Neural progenitor cell (in vitro differentiated cells): ENCODE results near the gene OR52E5. TPM values are rescaled to one million over a fixed set of nuclear protein-coding genes. Genes with fewer than 3 reads are reported as not detected.

ENCODE experiments used
- DNase-seq: peaks from one replicate; pipeline ENCODE4 v3.0.0-alpha.2; 2016; ENCODE audit warnings: low spot score
- H2AFZ ChIP-seq: fragments of 200-600 bp; sonication (generic); replicated peaks from 2 replicates; pipeline ENCODE4 v1.6.1; 2016; ENCODE audit warnings: antibody characterized with exemption
- H3F3A ChIP-seq: fragments of 200-600 bp; sonication (generic); 2 replicates; pipeline ENCODE4 v1.6.1; 2016; ENCODE audit warnings: antibody characterized with exemption, low read depth
- H3K27ac ChIP-seq: fragments of 200-600 bp; sonication (generic); 2 replicates; pipeline ENCODE4 v1.5.1; 2016; ENCODE audit warnings: mild to moderate bottlenecking
- H3K27me3 ChIP-seq: fragments of 200-600 bp; sonication (generic); 2 replicates; pipeline ENCODE4 v1.6.1; 2016; ENCODE audit warnings: mild to moderate bottlenecking, moderate library complexity
- H3K36me3 ChIP-seq: fragments of 200-600 bp; sonication (generic); 2 replicates; pipeline ENCODE4 v1.5.1; 2016
- H3K4me1 ChIP-seq: fragments of 200-600 bp; sonication (generic); 2 replicates; pipeline ENCODE4 v1.6.1; 2016; ENCODE audit warnings: mixed run types
- H3K4me2 ChIP-seq: fragments of 200-600 bp; sonication (generic); 2 replicates; pipeline ENCODE4 v1.6.1; 2016
- H3K4me3 ChIP-seq: fragments of 200-600 bp; sonication (generic); 2 replicates; pipeline ENCODE4 v1.5.1; 2016
- H3K79me2 ChIP-seq: fragments of 200-600 bp; sonication (generic); 2 replicates; pipeline ENCODE4 v1.6.1; 2016; ENCODE audit warnings: low read depth
- H3K9ac ChIP-seq: fragments of 200-600 bp; sonication (generic); 2 replicates; pipeline ENCODE4 v1.6.1; 2016
- H3K9me3 ChIP-seq: fragments of 200-600 bp; sonication (generic); 2 replicates; pipeline ENCODE4 v1.5.1; 2016; ENCODE audit warnings: low read depth
- H4K20me1 ChIP-seq: fragments of 200-600 bp; sonication (generic); 2 replicates; pipeline ENCODE4 v1.6.1; 2016; ENCODE audit warnings: low read depth
- H3K27ac Mint-ChIP-seq: 3 replicates; pipeline ENCODE4 v1.8.0; 2021; ENCODE audit warnings: mixed read lengths
- H3K27me3 Mint-ChIP-seq: 2 replicates; pipeline ENCODE4 v1.8.0; 2022; ENCODE audit warnings: low read depth, mild to moderate bottlenecking, inconsistent platforms, moderate library complexity, mixed read lengths; ENCODE audit not compliant: insufficient read depth
- H3K36me3 Mint-ChIP-seq: 3 replicates; pipeline ENCODE4 v1.8.0; 2021; ENCODE audit warnings: mixed read lengths
- H3K4me1 Mint-ChIP-seq: 3 replicates; pipeline ENCODE4 v1.8.0; 2021; ENCODE audit warnings: mixed read lengths
- H3K4me3 Mint-ChIP-seq: 3 replicates; pipeline ENCODE4 v1.8.0; 2021; ENCODE audit warnings: mild to moderate bottlenecking, moderate library complexity, mixed read lengths
- H3K9me3 Mint-ChIP-seq: 3 replicates; pipeline ENCODE4 v1.8.0; 2020; ENCODE audit warnings: mixed read lengths
- EZH2 ChIP-seq: fragments of 200-600 bp; sonication (generic); IDR thresholded peaks from 2 replicates; pipeline ENCODE4 v1.6.1; 2017; ENCODE audit warnings: antibody characterized with exemption, mild to moderate bottlenecking, moderate library complexity
- EZH2phosphoT487 ChIP-seq: fragments of 200-600 bp; sonication (generic); IDR thresholded peaks from 2 replicates; pipeline ENCODE4 v1.6.1; 2017; ENCODE audit warnings: antibody characterized with exemption
- total RNA-seq: library from RNA; depleted of rRNA; stranded (reverse); fragments of >200 nt; gene quantifications from 2 replicates; pipeline ENCODE4 v1.2.3, GENCODE V29; 2015; ENCODE audit warnings: low replicate concordance
- TF ChIP-seq, protein P1 (sequence below): fragments of 200-600 bp; sonication (generic); IDR thresholded peaks from 2 replicates; pipeline ENCODE4 v1.5.1; 2017; ENCODE audit warnings: antibody characterized with exemption, mild to moderate bottlenecking

The OR52E5 gene
- total RNA-seq, 1 donor from 2014 or later, result not detected

DNA sequence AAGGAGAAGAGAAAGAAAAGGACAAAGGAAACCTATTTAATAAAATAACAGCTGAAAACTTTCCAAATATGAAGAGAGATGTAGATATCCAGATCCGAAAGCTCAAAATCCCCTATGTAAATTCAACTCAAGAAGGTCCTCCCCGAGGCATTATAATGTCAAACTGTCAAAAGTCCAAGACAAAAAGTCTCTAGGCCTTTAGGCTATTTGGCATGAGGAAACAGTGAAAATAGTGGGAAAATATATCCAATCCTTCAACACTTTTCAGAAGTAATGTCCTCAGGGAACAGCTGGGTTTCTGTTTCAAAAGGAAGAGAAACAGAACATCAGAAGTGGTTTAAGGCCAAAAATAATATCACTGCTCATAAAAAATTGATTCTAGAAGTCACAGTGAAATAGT is 14.4 kb upstream of the OR52E5 start:
- H3F3A ChIP-seq, result no peaks in the 10 kb centered on the region
- H3K27ac ChIP-seq, result no peak overlapping the region
- DNase-seq, result no peak
- H2AFZ ChIP-seq, result no peak overlapping the region
- Mint-ChIP-seq H3K27me3 (no peaks in the 10 kb centered on the region), H3K36me3 (no peaks in the 10 kb centered on the region), H3K27ac (no peak overlapping the region), H3K4me1 (no peaks in the 10 kb centered on the region), H3K9me3 (no peaks in the 10 kb centered on the region), H3K4me3 (no peak overlapping the region)
- no peaks in the 10 kb centered on the region for H3K36me3 ChIP-seq
- H3K9ac ChIP-seq, result no peak overlapping the region
- TF ChIP-seq EZH2phosphoT487 (no peak), EZH2 (no peak)
- TF ChIP-seq, protein P1, sequence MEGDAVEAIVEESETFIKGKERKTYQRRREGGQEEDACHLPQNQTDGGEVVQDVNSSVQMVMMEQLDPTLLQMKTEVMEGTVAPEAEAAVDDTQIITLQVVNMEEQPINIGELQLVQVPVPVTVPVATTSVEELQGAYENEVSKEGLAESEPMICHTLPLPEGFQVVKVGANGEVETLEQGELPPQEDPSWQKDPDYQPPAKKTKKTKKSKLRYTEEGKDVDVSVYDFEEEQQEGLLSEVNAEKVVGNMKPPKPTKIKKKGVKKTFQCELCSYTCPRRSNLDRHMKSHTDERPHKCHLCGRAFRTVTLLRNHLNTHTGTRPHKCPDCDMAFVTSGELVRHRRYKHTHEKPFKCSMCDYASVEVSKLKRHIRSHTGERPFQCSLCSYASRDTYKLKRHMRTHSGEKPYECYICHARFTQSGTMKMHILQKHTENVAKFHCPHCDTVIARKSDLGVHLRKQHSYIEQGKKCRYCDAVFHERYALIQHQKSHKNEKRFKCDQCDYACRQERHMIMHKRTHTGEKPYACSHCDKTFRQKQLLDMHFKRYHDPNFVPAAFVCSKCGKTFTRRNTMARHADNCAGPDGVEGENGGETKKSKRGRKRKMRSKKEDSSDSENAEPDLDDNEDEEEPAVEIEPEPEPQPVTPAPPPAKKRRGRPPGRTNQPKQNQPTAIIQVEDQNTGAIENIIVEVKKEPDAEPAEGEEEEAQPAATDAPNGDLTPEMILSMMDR, result no peak
- H3K9me3 ChIP-seq, result no peaks in the 10 kb centered on the region
- no peak overlapping the region for H3K4me2 ChIP-seq
- no peaks in the 10 kb centered on the region for H3K27me3 ChIP-seq
- H3K4me1 ChIP-seq, result peaks cover 3% of the 10 kb centered on the region
- H3K79me2 ChIP-seq, result no peaks in the 10 kb centered on the region
- H3K4me3 ChIP-seq, result no peak overlapping the region
- H4K20me1 ChIP-seq, result no peaks in the 10 kb centered on the region

DNA sequence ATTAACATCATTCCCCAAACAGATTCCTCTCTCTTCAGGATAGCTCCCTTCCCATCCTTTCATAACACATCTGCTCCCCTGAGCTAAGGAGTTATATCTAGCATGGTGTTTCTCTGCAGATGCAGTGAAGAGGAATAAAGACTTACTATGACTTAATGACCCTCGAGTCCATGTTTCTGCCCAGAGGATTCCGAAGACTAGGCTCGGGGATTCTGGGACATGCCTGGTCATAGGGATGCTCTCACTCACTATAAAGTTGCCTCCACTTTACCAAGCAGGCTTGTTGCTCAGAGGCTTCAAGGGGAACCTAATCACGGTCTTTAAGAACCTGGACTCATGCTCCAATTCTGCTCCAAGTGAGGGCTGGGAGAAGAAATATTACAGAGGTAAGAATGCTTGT is 12.7 kb upstream of the OR52E5 start, which contains the start of gene OR52E4:
TSS of gene OR52E4 (plus strand) at position 301 of the 400 bp plus-strand sequence. CDS start 3,664 bp downstream, outside the sequence.
- H2AFZ ChIP-seq, result no peak within 1 kb of the TSS
- DNase-seq, result no peak
- H3K4me3 ChIP-seq, result no peak within 1 kb of the TSS
- TF ChIP-seq, protein P1, result no peak
- TF ChIP-seq EZH2phosphoT487 (no peak), EZH2 (no peak)
- no peaks in the 10 kb centered on the region for H3K4me1 Mint-ChIP-seq
- no peaks in the 10 kb centered on the region for H3K27me3 ChIP-seq
- H3K9me3 Mint-ChIP-seq, result no peaks in the 10 kb centered on the region
- H3K4me3 Mint-ChIP-seq, result no peak within 1 kb of the TSS
- no peak within 1 kb of the TSS for H3K27ac Mint-ChIP-seq
- H3K36me3 ChIP-seq, result no peaks in the 10 kb centered on the region
- no peaks in the 10 kb centered on the region for H3K79me2 ChIP-seq
- H3K36me3 Mint-ChIP-seq, result no peaks in the 10 kb centered on the region
- H3K4me2 ChIP-seq, result no peak within 1 kb of the TSS
- H3K4me1 ChIP-seq, result peaks cover 3% of the 10 kb centered on the region
- H3K9me3 ChIP-seq, result no peaks in the 10 kb centered on the region
- H3K27ac ChIP-seq, result no peak within 1 kb of the TSS
- no peaks in the 10 kb centered on the region for H3K27me3 Mint-ChIP-seq
- H3K9ac ChIP-seq, result no peak within 1 kb of the TSS
- no peaks in the 10 kb centered on the region for H4K20me1 ChIP-seq
- no peaks in the 10 kb centered on the region for H3F3A ChIP-seq

DNA sequence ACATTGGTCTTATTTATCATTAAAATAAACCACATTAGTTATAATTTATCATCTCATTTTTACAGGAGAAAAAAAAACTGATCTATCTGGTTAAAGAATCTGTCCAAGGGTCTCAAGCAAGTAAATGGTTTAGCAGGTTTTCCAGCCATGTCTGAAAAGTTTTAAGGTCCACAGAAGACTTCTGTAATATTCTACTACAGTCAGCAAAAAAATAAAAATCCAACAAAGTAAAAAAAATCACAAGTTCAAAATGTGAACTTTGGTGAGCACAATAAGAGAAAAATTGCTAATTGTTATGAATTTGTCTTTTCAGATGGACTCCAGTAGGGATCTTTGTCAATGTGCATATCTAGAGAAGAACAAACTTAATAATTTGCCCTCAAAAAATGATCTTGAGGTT is 11.3 kb upstream of the OR52E5 start:
- Mint-ChIP-seq H3K36me3 (no peaks in the 10 kb centered on the region), H3K27ac (no peak overlapping the region), H3K4me3 (no peak overlapping the region), H3K9me3 (no peaks in the 10 kb centered on the region), H3K27me3 (no peaks in the 10 kb centered on the region), H3K4me1 (no peaks in the 10 kb centered on the region)
- H3K9me3 ChIP-seq, result no peaks in the 10 kb centered on the region
- DNase-seq, result no peak
- H3K36me3 ChIP-seq, result no peaks in the 10 kb centered on the region
- no peak overlapping the region for H3K9ac ChIP-seq
- no peak overlapping the region for H3K27ac ChIP-seq
- H3K4me3 ChIP-seq, result no peak overlapping the region
- H3F3A ChIP-seq, result no peaks in the 10 kb centered on the region
- no peak overlapping the region for H3K4me2 ChIP-seq
- H4K20me1 ChIP-seq, result no peaks in the 10 kb centered on the region
- H3K4me1 ChIP-seq, result peaks cover 3% of the 10 kb centered on the region
- no peak overlapping the region for H2AFZ ChIP-seq
- no peaks in the 10 kb centered on the region for H3K79me2 ChIP-seq
- H3K27me3 ChIP-seq, result no peaks in the 10 kb centered on the region
- TF ChIP-seq EZH2 (no peak), EZH2phosphoT487 (no peak)
- TF ChIP-seq, protein P1, result no peak
